Measurements from ENCODE around the gene FARP1.

DNA sequence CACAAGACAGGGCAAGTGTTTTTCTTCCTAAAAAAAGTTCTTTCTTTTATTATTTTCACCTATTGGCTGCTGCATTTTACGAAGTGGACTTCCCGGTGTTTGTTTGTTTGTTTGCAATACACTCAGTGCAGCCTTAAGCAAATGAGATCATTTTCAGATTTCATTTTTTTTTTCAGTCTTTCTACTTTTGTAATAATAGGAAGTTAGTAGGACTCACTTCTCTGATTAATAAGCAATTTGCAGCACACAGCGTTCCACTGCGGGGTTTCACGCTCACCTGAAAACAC is 305.7 kb downstream of the FARP1 start:
- TF ChIP-seq, protein P1, sequence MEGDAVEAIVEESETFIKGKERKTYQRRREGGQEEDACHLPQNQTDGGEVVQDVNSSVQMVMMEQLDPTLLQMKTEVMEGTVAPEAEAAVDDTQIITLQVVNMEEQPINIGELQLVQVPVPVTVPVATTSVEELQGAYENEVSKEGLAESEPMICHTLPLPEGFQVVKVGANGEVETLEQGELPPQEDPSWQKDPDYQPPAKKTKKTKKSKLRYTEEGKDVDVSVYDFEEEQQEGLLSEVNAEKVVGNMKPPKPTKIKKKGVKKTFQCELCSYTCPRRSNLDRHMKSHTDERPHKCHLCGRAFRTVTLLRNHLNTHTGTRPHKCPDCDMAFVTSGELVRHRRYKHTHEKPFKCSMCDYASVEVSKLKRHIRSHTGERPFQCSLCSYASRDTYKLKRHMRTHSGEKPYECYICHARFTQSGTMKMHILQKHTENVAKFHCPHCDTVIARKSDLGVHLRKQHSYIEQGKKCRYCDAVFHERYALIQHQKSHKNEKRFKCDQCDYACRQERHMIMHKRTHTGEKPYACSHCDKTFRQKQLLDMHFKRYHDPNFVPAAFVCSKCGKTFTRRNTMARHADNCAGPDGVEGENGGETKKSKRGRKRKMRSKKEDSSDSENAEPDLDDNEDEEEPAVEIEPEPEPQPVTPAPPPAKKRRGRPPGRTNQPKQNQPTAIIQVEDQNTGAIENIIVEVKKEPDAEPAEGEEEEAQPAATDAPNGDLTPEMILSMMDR (IDR thresholded peaks at IDR 0.05), result no peak
- TF ChIP-seq EP300 (IDR thresholded peaks at IDR 0.05) (no peak), POLR2A (IDR thresholded peaks at IDR 0.05) (no peak), POLR2AphosphoS5 (IDR thresholded peaks at IDR 0.05) (no peak)

All from gastroesophageal sphincter (tissue), 3 donors.